ENCODE data around the gene SMYD1. TPM values are rescaled to one million over a fixed set of nuclear protein-coding genes. Genes with fewer than 3 reads are reported as not detected.

Gene SMYD1
- total and polyA plus RNA-seq, 10 of the 15 experiments (the other 5 are each of a cell fraction or from before 2014, with no cell fraction given), result 0.09 TPM; not detected in 9

GRCh38 chr2:88139804-88140203 lies 72.2 kb downstream of the SMYD1 start:
- in situ Hi-C loops (cut with MboI) (no loop called here), intact Hi-C loops (cut with micrococcal nuclease; ENCODE audit: unreplicated experiment) (no loop called here)
- H3K27ac ChIP-seq (ENCODE audit: control insufficient read depth, insufficient read depth), result no peak overlapping the region
- H3K4me2 ChIP-seq (ENCODE audit: control insufficient read depth, insufficient read depth), result no peak overlapping the region
- no peaks in the 10 kb centered on the region for H3K9me3 ChIP-seq (replicated peaks; ENCODE audit: control insufficient read depth, insufficient read depth, low read length)
- FAIRE-seq (no peak), ATAC-seq (no peak), DNase-seq (ENCODE audit: low read depth, low spot score) (no peak)
- no peak overlapping the region for H2AFZ ChIP-seq (ENCODE audit: control insufficient read depth, low read depth, low read length)
- WGBS (ENCODE audit: insufficient coverage, insufficient replicate concordance, low lambda C conversion rate, missing lambda C conversion rate), result 37% methylated on average over 6 of the region's 6 CpGs
- RAD21 ChIA-PET (ENCODE audit: unreplicated experiment), result no interaction called here
- no peaks in the 10 kb centered on the region for H4K20me1 ChIP-seq (ENCODE audit: control insufficient read depth, insufficient read depth)
- H3K79me2 ChIP-seq (ENCODE audit: control insufficient read depth, insufficient read depth, low read length), result no peaks in the 10 kb centered on the region
- POLR2A ChIA-PET, result no interaction called here
- H3K36me3 ChIP-seq (ENCODE audit: control insufficient read depth in 2 of 2, insufficient read depth in 2 of 2, low read length in 1 of 2), result no peaks in the 10 kb centered on the region
- CTCF ChIA-PET, result interaction anchor here (2.6 kb wide), 1 partner anchor 79 kb away, joined by 7 read pairs; no protein-coding TSS in a partner anchor
- H3K4me3 ChIP-seq, result no peak overlapping the region
- BruUV-seq (replicated peaks), result no TSS peak
- H3K4me1 ChIP-seq (ENCODE audit: control insufficient read depth, insufficient read depth, low read length), result no peaks in the 10 kb centered on the region
- SMC1A ChIA-PET (ENCODE audit: uncharacterized antibody, unreplicated experiment), result no interaction called here
- no peak overlapping the region for H3K9ac ChIP-seq (ENCODE audit: control insufficient read depth, insufficient read depth, low read length)
- no peak for TF ChIP-seq IRF3 (IDR thresholded peaks at IDR 0.05)
- TF ChIP-seq TBL1XR1 (IDR thresholded peaks at IDR 0.05; ENCODE audit: low read depth, low read length), result no peak
- no peak for TF ChIP-seq ZNF592 (IDR thresholded peaks at IDR 0.05)
- TF ChIP-seq ZNF24 (IDR thresholded peaks at IDR 0.05), result no peak
- no peak for TF ChIP-seq KLF5 (IDR thresholded peaks at IDR 0.05; ENCODE audit: partially characterized antibody)
- TF ChIP-seq CTCF (IDR thresholded peaks at IDR 0.05 in 2 of 3, conservative IDR thresholded peaks at IDR 0.05 in 1 of 3; ENCODE audit: control insufficient read depth in 2 of 3, extremely low read depth in 1 of 3, insufficient read depth in 1 of 3, low read depth in 3 of 3, low read length in 3 of 3), result no peak
- TF ChIP-seq ELK1 (IDR thresholded peaks at IDR 0.05; ENCODE audit: low read depth, low read length), result no peak
- no peak for TF ChIP-seq POLR2AphosphoS2 (IDR thresholded peaks at IDR 0.05; ENCODE audit: low read depth, low read length)
- TF ChIP-seq PAX5 (IDR thresholded peaks at IDR 0.05; ENCODE audit: borderline replicate concordance, low read depth, low read length), result no peak
- no peak for TF ChIP-seq SIN3A (IDR thresholded peaks at IDR 0.05; ENCODE audit: low read depth, low read length)
- no peak for TF ChIP-seq CHD1 (IDR thresholded peaks at IDR 0.05; ENCODE audit: low read depth, low read length)
- 0 out of 4 replicates have a peak, but pooled peaks cover 0 to 2% of the 10 kb centered on the region in 2 experiments for H3K27me3 ChIP-seq (replicated peaks in 1 of 2; ENCODE audit: control insufficient read depth in 2 of 2, insufficient read depth in 2 of 2, low read length in 1 of 2)

Measured in GM12878 (cell line).